Endothelial cell of umbilical vein (primary cell): ENCODE data around the gene LSM14A.

Experiments
- EZH2 ChIP-seq: IDR thresholded peaks from 2 replicates; pipeline ENCODE4 v1.6.1; 2012; ENCODE audit warnings: borderline replicate concordance, low read depth, mild to moderate bottlenecking, moderate library complexity, low read length, inconsistent platforms; ENCODE audit not compliant: severe bottlenecking
- GATA2 ChIP-seq: IDR thresholded peaks from 2 replicates; pipeline ENCODE4 v1.7.0; 2011; ENCODE audit warnings: low read depth, mild to moderate bottlenecking, moderate library complexity, mixed read lengths, low read length; ENCODE audit not compliant: insufficient read length, insufficient read depth
- JUN ChIP-seq: IDR thresholded peaks from 2 replicates; pipeline ENCODE4 v1.6.1; 2011; ENCODE audit warnings: borderline replicate concordance, low read depth; ENCODE audit not compliant: insufficient read length, insufficient read depth
- MYC ChIP-seq: IDR thresholded peaks from one replicate; pipeline ENCODE4 v1.6.1; 2011; ENCODE audit warnings: mild to moderate bottlenecking, low read depth, low read length
- POLR2A ChIP-seq: IDR thresholded peaks from 2 replicates; pipeline ENCODE4 v1.6.1; 2012; ENCODE audit warnings: low read depth, mild to moderate bottlenecking, control low read depth, low read length
- POLR2AphosphoS5 ChIP-seq: IDR thresholded peaks from 2 replicates; pipeline ENCODE4 v1.6.1; 2012; ENCODE audit warnings: low read depth, mild to moderate bottlenecking, control low read depth, low read length, moderate library complexity; ENCODE audit not compliant: insufficient read depth
- TF ChIP-seq, protein P1 (sequence below), 2 donors: IDR thresholded peaks; 1 replicate in 1 of 2; 2 replicates in 1 of 2; pipeline ENCODE4 v1.5.1; 2011; ENCODE audit warnings: low read length in 2 of 2, mild to moderate bottlenecking in 2 of 2, moderate library complexity in 2 of 2, control low read depth in 1 of 2, inconsistent platforms in 1 of 2, low read depth in 1 of 2; ENCODE audit not compliant: insufficient read depth in 1 of 2; ENCODE audit errors: extremely low read depth in 1 of 2
- TF ChIP-seq, protein P2 (sequence below): IDR thresholded peaks from 2 replicates; pipeline ENCODE4 v1.6.1; 2011; ENCODE audit not compliant: insufficient read depth, insufficient read length

DNA sequence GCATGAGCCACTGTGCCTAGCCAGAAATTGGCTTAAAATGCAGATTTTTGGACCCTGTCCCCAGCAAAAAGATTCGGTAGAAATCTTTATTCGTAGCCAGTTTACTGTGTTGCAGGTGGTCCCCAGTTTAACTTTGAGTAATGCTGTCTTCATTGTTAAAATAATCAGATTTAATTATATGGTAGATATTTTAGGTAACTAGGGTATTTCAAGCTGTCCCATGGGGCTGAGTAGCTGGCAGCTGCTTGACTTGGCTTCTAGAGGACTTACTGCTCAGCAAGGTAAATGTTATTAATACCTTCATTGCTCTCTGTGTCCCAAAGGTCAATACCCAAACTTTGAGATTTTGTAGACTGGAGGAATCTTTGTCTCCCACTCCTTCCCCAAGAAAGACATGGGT lies 21.1 kb downstream of the LSM14A start:
- TF ChIP-seq, protein P1, sequence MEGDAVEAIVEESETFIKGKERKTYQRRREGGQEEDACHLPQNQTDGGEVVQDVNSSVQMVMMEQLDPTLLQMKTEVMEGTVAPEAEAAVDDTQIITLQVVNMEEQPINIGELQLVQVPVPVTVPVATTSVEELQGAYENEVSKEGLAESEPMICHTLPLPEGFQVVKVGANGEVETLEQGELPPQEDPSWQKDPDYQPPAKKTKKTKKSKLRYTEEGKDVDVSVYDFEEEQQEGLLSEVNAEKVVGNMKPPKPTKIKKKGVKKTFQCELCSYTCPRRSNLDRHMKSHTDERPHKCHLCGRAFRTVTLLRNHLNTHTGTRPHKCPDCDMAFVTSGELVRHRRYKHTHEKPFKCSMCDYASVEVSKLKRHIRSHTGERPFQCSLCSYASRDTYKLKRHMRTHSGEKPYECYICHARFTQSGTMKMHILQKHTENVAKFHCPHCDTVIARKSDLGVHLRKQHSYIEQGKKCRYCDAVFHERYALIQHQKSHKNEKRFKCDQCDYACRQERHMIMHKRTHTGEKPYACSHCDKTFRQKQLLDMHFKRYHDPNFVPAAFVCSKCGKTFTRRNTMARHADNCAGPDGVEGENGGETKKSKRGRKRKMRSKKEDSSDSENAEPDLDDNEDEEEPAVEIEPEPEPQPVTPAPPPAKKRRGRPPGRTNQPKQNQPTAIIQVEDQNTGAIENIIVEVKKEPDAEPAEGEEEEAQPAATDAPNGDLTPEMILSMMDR (IDR thresholded peaks at IDR 0.05; ENCODE audit: extremely low read depth in 1 of 2, insufficient read depth in 1 of 2, low read depth in 1 of 2, low read length in 2 of 2): no peak
- TF ChIP-seq POLR2AphosphoS5 (no peak), MYC (no peak), POLR2A (no peak), JUN (no peak), GATA2 (no peak), EZH2 (no peak)
- TF ChIP-seq, protein P2, sequence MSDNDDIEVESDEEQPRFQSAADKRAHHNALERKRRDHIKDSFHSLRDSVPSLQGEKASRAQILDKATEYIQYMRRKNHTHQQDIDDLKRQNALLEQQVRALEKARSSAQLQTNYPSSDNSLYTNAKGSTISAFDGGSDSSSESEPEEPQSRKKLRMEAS: no peak
